Effector CD4-positive, alpha-beta T cell (primary cell): ENCODE results near the gene CD9. TPM values are rescaled to one million over a fixed set of nuclear protein-coding genes. Genes with fewer than 3 reads are reported as not detected.
"Not testable (repeated sequence)": the region's sequence is repeated elsewhere in the genome, so short reads cannot be mapped to it uniquely, and the experiment has no call there.

Source experiments
- DNase-seq: peaks from one replicate; pipeline ENCODE4 v3.0.0-alpha.2; 2020
- total RNA-seq: gene quantifications from one replicate; lab custom pipeline; 2026; lab: John Stamatoyannopoulos, UW

The CD9 gene, protein sequence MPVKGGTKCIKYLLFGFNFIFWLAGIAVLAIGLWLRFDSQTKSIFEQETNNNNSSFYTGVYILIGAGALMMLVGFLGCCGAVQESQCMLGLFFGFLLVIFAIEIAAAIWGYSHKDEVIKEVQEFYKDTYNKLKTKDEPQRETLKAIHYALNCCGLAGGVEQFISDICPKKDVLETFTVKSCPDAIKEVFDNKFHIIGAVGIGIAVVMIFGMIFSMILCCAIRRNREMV
- total RNA-seq = not detected

DNA sequence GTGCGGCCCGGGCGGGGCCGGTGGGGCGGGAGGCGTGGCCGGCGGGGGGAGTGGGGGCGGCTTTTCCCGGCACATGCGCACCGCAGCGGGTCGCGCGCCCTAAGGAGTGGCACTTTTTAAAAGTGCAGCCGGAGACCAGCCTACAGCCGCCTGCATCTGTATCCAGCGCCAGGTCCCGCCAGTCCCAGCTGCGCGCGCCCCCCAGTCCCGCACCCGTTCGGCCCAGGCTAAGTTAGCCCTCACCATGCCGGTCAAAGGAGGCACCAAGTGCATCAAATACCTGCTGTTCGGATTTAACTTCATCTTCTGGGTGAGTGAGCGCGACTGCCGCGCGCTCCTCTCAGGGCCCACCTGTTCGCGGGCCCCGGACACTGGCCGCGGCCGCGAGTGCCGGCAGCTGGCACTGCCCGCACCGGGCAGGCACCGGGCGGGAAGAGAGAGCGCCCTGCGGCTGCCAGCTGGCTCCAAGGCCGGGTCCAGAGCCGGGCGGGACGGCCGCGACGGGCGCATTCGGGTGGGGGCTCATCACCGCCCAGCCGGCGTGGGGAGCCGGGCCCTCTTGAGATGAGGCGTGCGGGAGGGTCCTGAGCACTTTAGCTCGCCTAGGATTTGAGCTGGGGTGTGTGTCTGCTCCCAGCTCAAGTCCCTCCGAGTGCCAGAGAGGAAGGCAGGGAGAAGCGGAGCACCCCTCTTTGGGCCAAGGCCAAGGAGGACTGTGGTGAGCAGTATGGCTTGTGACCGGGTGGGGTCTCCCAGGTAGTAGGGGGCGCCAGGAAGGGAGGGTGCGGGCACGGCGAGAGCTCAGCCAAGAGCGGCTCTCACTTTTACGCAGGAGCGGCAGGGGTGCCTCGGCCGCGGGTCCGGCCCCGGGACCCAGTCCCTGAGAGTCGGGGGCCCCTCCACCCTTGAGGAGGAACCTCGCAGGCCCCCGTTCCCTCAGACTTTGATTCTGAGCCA is at the start of gene CD9:
Gene CD9 (plus strand): TSS at position 145 of the 957 bp plus-strand sequence. CDS start 100 bp downstream, at position 245.
- DNase-seq = no peak

DNA sequence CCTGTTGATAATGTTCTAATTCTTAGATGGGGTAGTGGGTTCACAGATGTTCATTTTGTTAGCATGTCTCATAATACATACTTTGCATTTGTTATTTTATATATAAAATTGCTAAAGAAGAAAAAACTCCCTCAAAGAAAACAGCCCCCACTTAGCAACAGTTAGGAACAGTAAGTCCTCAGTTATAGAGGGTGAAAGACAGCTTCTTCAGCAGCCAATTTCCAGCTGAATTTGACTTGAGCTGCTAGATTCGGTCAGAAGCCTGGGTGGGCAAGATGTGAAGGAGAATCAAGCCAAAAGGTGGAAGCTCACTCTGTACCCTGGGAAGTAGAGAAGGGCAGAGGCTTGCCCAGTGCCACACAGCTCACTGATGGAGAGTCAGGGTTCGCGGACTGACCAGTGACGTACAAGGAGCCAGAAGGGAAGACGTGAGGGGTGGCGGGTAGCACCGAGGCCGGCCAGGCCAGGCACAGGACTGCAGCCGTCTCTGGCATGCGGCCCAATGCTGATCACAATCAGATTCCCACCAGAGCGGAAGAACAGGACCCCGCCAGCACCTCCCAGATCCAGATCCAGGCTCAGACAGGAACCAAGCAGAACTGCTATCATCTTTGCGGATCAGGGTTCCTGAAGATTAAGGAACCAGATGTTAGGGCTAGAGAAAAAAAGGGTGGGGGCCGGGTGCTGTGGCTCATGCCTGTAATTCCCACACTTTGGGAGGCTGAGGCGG is 45.3 kb upstream of the CD9 start:
- no peak for DNase-seq

- DNase-seq = no peak
These were observed 42.7 kb upstream of the CD9 start for GRCh38 chr12:6157482-6157881.

DNA sequence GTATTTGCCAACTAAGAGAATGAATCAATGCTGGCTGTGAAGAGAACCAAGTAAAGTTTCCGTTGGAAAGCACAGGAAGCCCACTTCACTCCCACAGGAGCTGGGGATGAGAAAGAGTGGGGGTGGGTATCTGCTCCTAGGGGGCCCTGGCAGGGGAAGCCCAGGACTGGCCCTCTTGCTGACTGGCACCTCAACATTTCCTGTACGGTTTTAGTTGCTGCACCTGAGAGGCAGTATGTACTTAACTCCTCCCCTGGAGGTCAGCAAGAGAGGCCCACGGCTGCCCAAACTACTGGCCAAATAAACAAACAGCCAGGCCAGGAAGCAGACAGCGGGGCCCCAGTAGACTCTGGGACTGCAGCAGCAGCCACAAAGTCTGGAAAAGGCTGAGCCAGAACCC is 41.9 kb upstream of the CD9 start:
- DNase-seq = no peak

- DNase-seq = no peak
These were observed 41.5 kb upstream of the CD9 start for GRCh38 chr12:6158749-6159148.

GRCh38 chr12:6159166-6160011 is 40.8 kb upstream of the CD9 start:
- DNase-seq = not testable (repeated sequence)

DNA sequence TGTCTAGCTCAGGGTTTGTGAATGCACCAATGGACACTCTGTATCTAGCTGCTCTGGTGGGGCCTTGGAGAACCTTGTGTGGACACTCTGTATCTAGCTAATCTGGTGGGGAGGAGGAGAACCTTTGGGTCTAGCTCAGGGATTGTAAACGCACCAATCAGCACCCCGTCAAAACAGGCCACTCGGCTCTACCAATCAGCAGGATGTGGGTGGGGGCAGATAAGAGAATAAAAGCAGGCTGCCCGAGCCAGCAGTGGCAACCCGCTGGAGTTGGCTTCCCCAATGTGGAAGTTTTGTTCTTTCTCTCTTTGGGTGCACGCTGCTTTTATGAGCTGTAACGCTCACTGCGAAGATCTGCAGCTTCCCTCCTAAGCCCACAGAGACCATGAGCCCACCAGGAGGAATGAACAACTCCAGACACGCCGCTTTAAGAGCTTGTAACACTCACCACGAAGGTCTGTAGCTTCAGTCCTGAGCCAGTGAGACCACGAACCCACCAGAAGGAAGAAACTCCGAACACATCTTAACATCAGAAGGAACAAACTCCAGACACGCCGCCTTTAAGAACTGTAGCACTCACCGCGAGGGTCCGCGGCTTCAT is 40.1 kb upstream of the CD9 start:
- not testable (repeated sequence) for DNase-seq

DNA sequence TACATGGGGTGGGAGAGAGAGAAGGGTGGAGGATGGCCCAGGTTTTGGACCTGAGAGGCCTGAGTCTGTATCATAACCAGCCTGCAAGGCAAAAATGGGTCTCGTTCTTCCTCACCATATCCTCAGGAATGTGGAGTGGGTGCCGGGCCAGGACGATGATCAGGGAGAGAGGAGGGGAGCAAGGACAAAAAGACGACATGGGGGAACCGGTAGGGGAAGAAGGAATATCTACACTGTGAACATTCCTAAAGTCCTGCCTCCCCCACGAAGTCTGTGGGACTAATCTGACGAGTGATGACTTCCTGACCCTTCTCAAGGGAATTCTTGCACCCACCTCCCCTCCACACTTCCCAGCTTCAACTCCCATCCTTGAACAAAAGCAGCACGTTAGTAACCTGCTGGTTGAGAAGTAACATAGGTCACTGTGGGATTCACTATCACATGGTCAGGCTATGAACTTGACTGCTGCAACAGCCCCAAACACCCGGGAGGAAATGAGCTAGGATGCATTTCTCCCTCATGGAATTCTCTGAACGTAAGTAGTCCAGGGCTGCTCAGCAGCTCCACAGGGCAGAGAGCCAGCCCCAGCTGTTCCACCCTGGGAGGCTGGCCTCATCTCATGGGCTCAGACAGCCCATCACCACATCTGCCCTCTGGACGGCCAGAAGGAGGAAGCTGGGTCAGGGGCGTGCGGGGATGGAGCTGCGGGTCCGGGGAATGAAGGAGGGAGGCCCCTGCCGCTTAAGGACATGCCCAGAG is 38.9 kb upstream of the CD9 start:
- no peak for DNase-seq

- DNase-seq = no peak
These were observed 36.7 kb upstream of the CD9 start for GRCh38 chr12:6163416-6164060.

DNA sequence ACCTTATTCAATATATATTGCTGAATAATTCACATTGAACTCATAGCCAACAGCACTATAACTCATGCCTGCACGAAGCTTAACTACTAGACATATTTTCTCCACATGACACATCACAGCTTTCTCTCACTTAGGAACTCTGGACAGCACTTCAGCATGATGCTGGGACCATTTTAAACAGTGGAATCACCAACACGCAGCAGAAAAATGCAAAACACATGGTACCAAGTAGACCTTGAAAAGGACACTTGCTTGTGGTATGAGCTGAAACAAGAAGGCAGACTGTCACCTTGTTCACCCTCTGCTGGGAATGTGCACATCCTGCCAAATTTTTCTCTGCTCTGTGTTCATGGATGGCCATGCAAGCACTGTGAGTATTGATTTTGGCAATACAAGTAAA is 34.8 kb upstream of the CD9 start:
- no peak for DNase-seq

GRCh38 chr12:6166808-6167207 is 33.4 kb upstream of the CD9 start:
- DNase-seq = no peak

DNA sequence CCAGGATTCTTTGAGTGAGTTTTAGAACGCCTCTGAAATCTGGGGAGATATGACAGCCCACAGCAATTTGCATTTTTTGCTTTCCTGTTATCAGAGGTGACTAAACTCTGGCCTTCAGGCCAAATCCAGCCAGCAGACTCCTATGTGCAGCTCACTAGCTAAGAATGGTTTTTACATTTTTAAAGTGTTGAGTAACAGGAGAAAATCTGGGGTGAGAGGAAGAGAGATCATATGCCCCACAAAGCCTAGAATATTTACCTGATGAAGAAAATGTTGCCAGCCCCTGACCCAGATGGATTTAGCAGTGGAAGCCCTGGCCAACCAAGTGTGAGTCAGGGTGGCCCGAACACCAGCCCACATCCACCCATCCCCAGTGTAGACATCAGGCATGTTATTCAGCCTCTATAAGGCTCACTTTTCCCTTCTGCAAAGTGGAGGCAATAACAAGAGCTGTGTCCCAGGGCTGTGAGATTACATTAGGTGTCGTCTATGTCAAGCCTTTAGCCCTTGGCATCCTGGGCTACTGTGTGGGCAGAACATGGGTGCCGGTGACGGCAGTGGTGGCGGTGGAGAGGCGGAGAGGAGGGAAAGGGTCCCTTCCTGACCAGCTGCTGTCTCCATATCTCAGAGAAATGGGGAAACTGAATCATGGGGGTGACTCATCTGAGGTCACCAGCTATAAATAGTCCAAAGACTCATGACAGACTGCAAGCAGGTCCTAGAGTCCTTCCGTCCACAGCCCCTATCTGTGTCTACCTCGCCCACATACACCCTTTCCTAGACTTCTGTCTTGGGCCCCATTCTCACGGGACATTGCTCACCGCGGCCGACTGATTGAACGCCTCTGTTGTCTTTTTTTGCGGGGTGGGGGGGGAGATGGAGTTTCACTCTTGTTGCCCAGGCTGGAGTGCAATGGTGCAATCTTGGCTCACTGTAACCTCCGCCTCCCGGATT is 32.6 kb upstream of the CD9 start:
- DNase-seq = no peak

GRCh38 chr12:6171409-6172015 is 28.7 kb upstream of the CD9 start:
- no peak for DNase-seq

- DNase-seq = no peak
These were observed 28.1 kb upstream of the CD9 start for GRCh38 chr12:6172086-6172485.

DNA sequence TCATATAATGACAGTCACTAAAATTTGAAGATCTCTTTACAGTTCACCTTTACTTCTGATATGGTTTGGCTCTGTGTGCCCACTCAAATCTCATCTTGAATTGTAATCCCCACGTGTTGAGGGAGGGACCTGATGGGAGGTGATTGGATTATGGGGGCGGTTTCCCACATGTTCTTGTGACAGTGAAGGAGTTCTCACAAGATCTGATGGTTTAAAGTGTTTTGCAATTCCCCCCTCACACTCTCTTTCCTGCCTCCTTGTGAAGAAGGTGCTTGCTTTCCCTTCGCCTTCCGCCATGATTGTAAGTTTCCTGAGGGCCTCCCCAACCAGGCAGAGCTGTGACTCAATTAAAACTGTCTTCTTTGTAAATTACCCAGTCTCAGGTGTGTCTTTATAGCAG is 27.3 kb upstream of the CD9 start:
- DNase-seq = no peak

- no peak for DNase-seq
These were observed 22.4 kb upstream of the CD9 start for GRCh38 chr12:6177642-6178358.

GRCh38 chr12:6178981-6179761 is 21.0 kb upstream of the CD9 start:
- no peak for DNase-seq
